Endothelial cell of umbilical vein (primary cell): ENCODE measurements around the gene AK5. TPM values are rescaled to one million over a fixed set of nuclear protein-coding genes. Genes with fewer than 3 reads are reported as not detected.

Experiments
- BruUV-seq: library from RNA; stranded (reverse); fragments of 400-500 nt; replicated peaks from 2 replicates; lab custom pipeline; 2021; lab: Mats Ljungman, UMichigan
- CTCF ChIA-PET: fragments of 300-600, 350-600 bp; sonication (Branson Sonifier 250); formaldehyde crosslinking; loops from one replicate; lab custom pipeline; 2021; ENCODE audit warnings: antibody characterized with exemption, inconsistent platforms; lab: Charles Lee
- POLR2A ChIA-PET: fragments of 300-600, 350-600 bp; sonication (Branson Sonifier 250); formaldehyde crosslinking; loops from one replicate; lab custom pipeline; 2021; ENCODE audit warnings: antibody characterized with exemption, inconsistent platforms; lab: Charles Lee
- DNase-seq: peaks from one replicate; pipeline ENCODE4 v3.0.0-alpha.2; 2011; ENCODE audit warnings: low read depth, low spot score
- FAIRE-seq: peaks from 2 replicates; lab custom pipeline; 2011; peaks lifted over from hg19 to GRCh38; lab: Jason Lieb, UNC
- H2AFZ ChIP-seq: 2 replicates; pipeline ENCODE4 v1.6.0; 2012; ENCODE audit warnings: low read depth, low read length, control low read depth, inconsistent platforms
- H3K27ac ChIP-seq: 2 replicates; pipeline ENCODE4 v1.5.1; 2011; ENCODE audit warnings: low read depth, mild to moderate bottlenecking, control low read depth, low read length, moderate library complexity; ENCODE audit not compliant: insufficient read depth
- H3K27me3 ChIP-seq, 2 experiments: 2 replicates each; pipeline versions ENCODE4 v1.6.0 to v1.6.1; 2011; ENCODE audit warnings: low read length in 2 of 2, mixed read lengths in 1 of 2; ENCODE audit not compliant: control insufficient read depth in 2 of 2, insufficient read depth in 2 of 2
- H3K36me3 ChIP-seq, 2 experiments: 2 replicates in 1 of 2; 3 replicates in 1 of 2; pipeline ENCODE4 v1.5.1; 2011; ENCODE audit warnings: low read length in 2 of 2, mild to moderate bottlenecking in 1 of 2, moderate library complexity in 1 of 2; ENCODE audit not compliant: control insufficient read depth in 2 of 2, insufficient read depth in 2 of 2; ENCODE audit errors: extremely low read depth in 1 of 2
- H3K4me1 ChIP-seq: 3 replicates; pipeline ENCODE4 v1.5.1; 2011; ENCODE audit warnings: mild to moderate bottlenecking, low read length; ENCODE audit not compliant: control insufficient read depth, insufficient read depth; ENCODE audit errors: extremely low read depth
- H3K4me2 ChIP-seq: 2 replicates; pipeline ENCODE4 v1.6.1; 2011; ENCODE audit warnings: low read length, control low read depth, mixed read lengths; ENCODE audit not compliant: insufficient read depth
- H3K4me3 ChIP-seq, 3 experiments: fragments of 200-600 bp in 1 of 3; sonication (generic), shearing (Covaris generic) in 1 of 3; replicated peaks in 1 of 3; 2 replicates each; pipeline ENCODE4 v1.5.1; 2011 to 2016; ENCODE audit warnings: control low read depth in 3 of 3, low read length in 3 of 3, mild to moderate bottlenecking in 2 of 3, inconsistent platforms in 1 of 3, low read depth in 1 of 3, moderate library complexity in 1 of 3; ENCODE audit not compliant: insufficient read depth in 1 of 3
- H3K79me2 ChIP-seq: 2 replicates; pipeline ENCODE4 v1.6.0; 2012; ENCODE audit warnings: low read length, inconsistent platforms; ENCODE audit not compliant: control insufficient read depth, insufficient read depth
- H3K9ac ChIP-seq: replicated peaks from 2 replicates; pipeline ENCODE3; 2011; ENCODE audit warnings: low read length, control low read depth; ENCODE audit not compliant: insufficient read depth; ENCODE audit errors: extremely low read depth
- H3K9me1 ChIP-seq: replicated peaks from 3 replicates; pipeline ENCODE4 v1.6.0; 2011; ENCODE audit warnings: mild to moderate bottlenecking, low read length; ENCODE audit not compliant: control insufficient read depth, insufficient read depth; ENCODE audit errors: extremely low read depth
- H3K9me3 ChIP-seq: replicated peaks from 2 replicates; pipeline ENCODE4 v1.5.1; 2012; ENCODE audit warnings: low read length, inconsistent platforms; ENCODE audit not compliant: control insufficient read depth, insufficient read depth
- H4K20me1 ChIP-seq: replicated peaks from 2 replicates; pipeline ENCODE3; 2011; ENCODE audit warnings: mild to moderate bottlenecking, low read length; ENCODE audit not compliant: control insufficient read depth, insufficient read depth; ENCODE audit errors: extremely low read depth
- EZH2 ChIP-seq: IDR thresholded peaks from 2 replicates; pipeline ENCODE4 v1.6.1; 2012; ENCODE audit warnings: borderline replicate concordance, low read depth, mild to moderate bottlenecking, moderate library complexity, low read length, inconsistent platforms; ENCODE audit not compliant: severe bottlenecking
- FOS ChIP-seq: IDR thresholded peaks from 2 replicates; pipeline ENCODE4 v1.6.1; 2011; ENCODE audit warnings: mild to moderate bottlenecking, low read length, moderate library complexity, borderline replicate concordance; ENCODE audit not compliant: insufficient read depth
- GATA2 ChIP-seq: IDR thresholded peaks from 2 replicates; pipeline ENCODE4 v1.7.0; 2011; ENCODE audit warnings: low read depth, mild to moderate bottlenecking, moderate library complexity, mixed read lengths, low read length; ENCODE audit not compliant: insufficient read length, insufficient read depth
- JUN ChIP-seq: IDR thresholded peaks from 2 replicates; pipeline ENCODE4 v1.6.1; 2011; ENCODE audit warnings: borderline replicate concordance, low read depth; ENCODE audit not compliant: insufficient read length, insufficient read depth
- MYC ChIP-seq: IDR thresholded peaks from one replicate; pipeline ENCODE4 v1.6.1; 2011; ENCODE audit warnings: mild to moderate bottlenecking, low read depth, low read length
- POLR2A ChIP-seq: IDR thresholded peaks from 2 replicates; pipeline ENCODE4 v1.6.1; 2012; ENCODE audit warnings: low read depth, mild to moderate bottlenecking, control low read depth, low read length
- POLR2AphosphoS5 ChIP-seq: IDR thresholded peaks from 2 replicates; pipeline ENCODE4 v1.6.1; 2012; ENCODE audit warnings: low read depth, mild to moderate bottlenecking, control low read depth, low read length, moderate library complexity; ENCODE audit not compliant: insufficient read depth
- dilution Hi-C: fragments of 300-500 bp; cut with MboI; formaldehyde crosslinking; loops from one replicate; pipeline ENCODE4 v1.15.0; 2019; ENCODE audit warnings: low sequenced_read_pairs; ENCODE audit not compliant: extremely low pct_ligation_motif_present
- intact Hi-C: fragments of 100-400 bp; cut with micrococcal nuclease; formaldehyde crosslinking; loops from one replicate; pipeline ENCODE4 v1.10.0; 2022
- polyA plus RNA-seq, 4 experiments: library from polyadenylated mRNA; depleted of rRNA in 3 of 4; stranded (reverse) in 3 of 4; unstranded in 1 of 4; fragments of >200 nt; gene quantifications; 2 replicates each; pipeline versions ENCODE4 v1.2.1 to v1.2.3, GENCODE V29; 2011 to 2012; ENCODE audit warnings: missing spikeins in 1 of 4
- total RNA-seq: library from RNA; stranded (reverse); gene quantifications from 2 replicates; pipeline ENCODE4 v1.2.3, GENCODE V29; 2021
- TF ChIP-seq, protein P1 (sequence below), 2 donors: IDR thresholded peaks; 1 replicate in 1 of 2; 2 replicates in 1 of 2; pipeline ENCODE4 v1.5.1; 2011; ENCODE audit warnings: low read length in 2 of 2, mild to moderate bottlenecking in 2 of 2, moderate library complexity in 2 of 2, control low read depth in 1 of 2, inconsistent platforms in 1 of 2, low read depth in 1 of 2; ENCODE audit not compliant: insufficient read depth in 1 of 2; ENCODE audit errors: extremely low read depth in 1 of 2
- TF ChIP-seq, protein P2 (sequence below): IDR thresholded peaks from 2 replicates; pipeline ENCODE4 v1.6.1; 2011; ENCODE audit not compliant: insufficient read depth, insufficient read length

AK5 gene
- total and polyA plus RNA-seq, 2 donors (not counting 3 experiments of a cell fraction or from before 2014, with no cell fraction given) = 5.0 to 7.5 TPM

DNA sequence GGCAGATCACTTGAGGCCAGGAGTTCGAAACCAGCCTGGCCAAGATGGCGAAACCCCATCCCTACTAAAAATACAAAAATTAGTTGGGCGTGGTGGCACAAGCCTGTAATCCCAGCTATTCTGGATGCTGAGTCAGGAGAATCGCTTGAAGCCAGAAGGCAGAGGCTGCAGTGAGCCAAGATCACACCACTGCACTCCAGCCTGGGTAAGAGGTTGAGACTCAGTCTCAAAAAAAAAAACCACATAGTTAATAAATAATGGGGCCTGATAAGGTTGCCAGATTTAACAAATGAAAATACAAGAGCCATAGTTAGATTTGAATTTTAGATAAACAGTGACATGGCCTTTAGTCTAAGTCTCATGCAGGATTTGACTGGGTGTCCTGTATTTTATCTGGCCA, 225.0 kb downstream of the AK5 start:
- Histone ChIP-seq H3K9ac (no peak overlapping the region), H3K27ac (no peak overlapping the region), H3K27me3 (no peaks in the 10 kb centered on the region), H3K4me2 (no peak overlapping the region), H3K79me2 (no peaks in the 10 kb centered on the region), H3K4me3 (no peak overlapping the region), H4K20me1 (no peaks in the 10 kb centered on the region), H3K4me1 (peaks cover 48% of the 10 kb centered on the region), H3K36me3 (no peaks in the 10 kb centered on the region), H2AFZ (no peak overlapping the region), H3K9me3 (no peaks in the 10 kb centered on the region), H3K9me1 (no peaks in the 10 kb centered on the region)
- CTCF ChIA-PET = interaction anchor here (2.4 kb wide), 1 partner anchor 27 kb away, joined by 8 read pairs; no protein-coding TSS in a partner anchor
- FAIRE-seq (no peak), DNase-seq (no peak)
- BruUV-seq = no TSS peak
- dilution Hi-C loops = no loop called here
- TF ChIP-seq MYC = no peak
- TF ChIP-seq POLR2A = no peak
- no peak for TF ChIP-seq FOS
- TF ChIP-seq, protein P1, sequence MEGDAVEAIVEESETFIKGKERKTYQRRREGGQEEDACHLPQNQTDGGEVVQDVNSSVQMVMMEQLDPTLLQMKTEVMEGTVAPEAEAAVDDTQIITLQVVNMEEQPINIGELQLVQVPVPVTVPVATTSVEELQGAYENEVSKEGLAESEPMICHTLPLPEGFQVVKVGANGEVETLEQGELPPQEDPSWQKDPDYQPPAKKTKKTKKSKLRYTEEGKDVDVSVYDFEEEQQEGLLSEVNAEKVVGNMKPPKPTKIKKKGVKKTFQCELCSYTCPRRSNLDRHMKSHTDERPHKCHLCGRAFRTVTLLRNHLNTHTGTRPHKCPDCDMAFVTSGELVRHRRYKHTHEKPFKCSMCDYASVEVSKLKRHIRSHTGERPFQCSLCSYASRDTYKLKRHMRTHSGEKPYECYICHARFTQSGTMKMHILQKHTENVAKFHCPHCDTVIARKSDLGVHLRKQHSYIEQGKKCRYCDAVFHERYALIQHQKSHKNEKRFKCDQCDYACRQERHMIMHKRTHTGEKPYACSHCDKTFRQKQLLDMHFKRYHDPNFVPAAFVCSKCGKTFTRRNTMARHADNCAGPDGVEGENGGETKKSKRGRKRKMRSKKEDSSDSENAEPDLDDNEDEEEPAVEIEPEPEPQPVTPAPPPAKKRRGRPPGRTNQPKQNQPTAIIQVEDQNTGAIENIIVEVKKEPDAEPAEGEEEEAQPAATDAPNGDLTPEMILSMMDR (IDR thresholded peaks at IDR 0.05; ENCODE audit: extremely low read depth in 1 of 2, insufficient read depth in 1 of 2, low read depth in 1 of 2, low read length in 2 of 2) = no peak
- no peak for TF ChIP-seq POLR2AphosphoS5
- TF ChIP-seq, protein P2, sequence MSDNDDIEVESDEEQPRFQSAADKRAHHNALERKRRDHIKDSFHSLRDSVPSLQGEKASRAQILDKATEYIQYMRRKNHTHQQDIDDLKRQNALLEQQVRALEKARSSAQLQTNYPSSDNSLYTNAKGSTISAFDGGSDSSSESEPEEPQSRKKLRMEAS = no peak
- intact Hi-C loops = no loop called here
- POLR2A ChIA-PET = no interaction called here

DNA sequence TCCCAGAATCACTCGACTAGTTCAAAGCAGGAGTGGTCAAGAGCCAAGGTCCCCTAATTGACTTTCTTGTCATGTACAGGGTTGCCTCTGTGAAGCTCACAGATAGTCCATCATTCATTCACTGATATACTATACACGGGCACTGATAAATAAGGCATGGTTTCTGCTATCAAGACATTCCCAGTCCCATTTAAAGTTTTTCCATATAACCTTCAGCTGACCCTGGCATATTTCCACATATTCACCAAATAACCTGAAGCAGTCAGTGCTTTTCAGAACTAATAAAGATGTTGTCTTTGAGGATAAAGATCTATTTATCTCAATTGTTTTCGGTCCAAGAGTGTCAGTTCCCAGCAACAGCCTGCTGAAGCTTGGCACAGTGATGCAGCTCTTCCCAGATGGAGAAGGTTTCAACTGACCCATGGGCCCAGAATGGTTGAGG, 227.3 kb downstream of the AK5 start:
- intact Hi-C loops = no loop called here
- H3K4me3 ChIP-seq = no peak overlapping the region
- no peak overlapping the region for H3K9ac ChIP-seq
- no peaks in the 10 kb centered on the region for H3K9me1 ChIP-seq
- dilution Hi-C loops = no loop called here
- FAIRE-seq (no peak), DNase-seq (peak; percentile 67)
- no peaks in the 10 kb centered on the region for H3K9me3 ChIP-seq
- H3K27ac ChIP-seq = peak overlapping the region; percentile 40
- H3K79me2 ChIP-seq = no peaks in the 10 kb centered on the region
- TF ChIP-seq GATA2 (no peak), MYC (no peak), FOS (no peak), POLR2A (no peak), POLR2AphosphoS5 (no peak), EZH2 (no peak), JUN (no peak)
- TF ChIP-seq, protein P2 = no peak
- TF ChIP-seq, protein P1 (IDR thresholded peaks at IDR 0.05; ENCODE audit: extremely low read depth in 1 of 2, insufficient read depth in 1 of 2, low read depth in 1 of 2, low read length in 2 of 2) = no peak
- no peaks in the 10 kb centered on the region for H4K20me1 ChIP-seq
- no peaks in the 10 kb centered on the region for H3K36me3 ChIP-seq
- BruUV-seq = no TSS peak
- H3K4me1 ChIP-seq = peaks cover 52% of the 10 kb centered on the region
- H3K4me2 ChIP-seq = no peak overlapping the region
- POLR2A ChIA-PET = no interaction called here
- no peaks in the 10 kb centered on the region for H3K27me3 ChIP-seq
- peak overlapping the region; percentile 36 for H2AFZ ChIP-seq
- CTCF ChIA-PET = interaction anchor here (0.7 to 3.4 kb wide), 4 partner anchors 24 to 180 kb away, joined by 3 to 19 read pairs (median 4); no protein-coding TSS in a partner anchor
